Stimulated activated naive CD4-positive, alpha-beta T cell treated with Interleukin-2 at 50 U/mL for 16 hours (primary cell): ENCODE results near the gene TNS4.

ENCODE experiments used
- DNase-seq: peaks from one replicate; lab custom pipeline; 2025; lab: John Stamatoyannopoulos, UW

TNS4 gene

GRCh38 chr17:40473573-40474365 lies 27.7 kb downstream of the TNS4 start:
- DNase-seq, result no peak

GRCh38 chr17:40472733-40473452 lies 28.5 kb downstream of the TNS4 start:
- DNase-seq, result no peak

- no peak for DNase-seq
Observed at GRCh38 chr17:40471846-40472732, 29.3 kb downstream of the TNS4 start.

GRCh38 chr17:40470932-40471828 lies 30.2 kb downstream of the TNS4 start:
- DNase-seq, result no peak

- DNase-seq, result no peak
Observed at GRCh38 chr17:40469805-40470675, 31.4 kb downstream of the TNS4 start.

- no peak for DNase-seq
Observed at GRCh38 chr17:40468560-40468959, 32.9 kb downstream of the TNS4 start.

GRCh38 chr17:40467281-40467867 lies 34.0 kb downstream of the TNS4 start:
- no peak for DNase-seq

- DNase-seq, result no peak
Observed at GRCh38 chr17:40466298-40466971, 35.0 kb downstream of the TNS4 start.

- DNase-seq, result no peak
Observed at GRCh38 chr17:40464392-40464855, 37.0 kb downstream of the TNS4 start.

GRCh38 chr17:40463122-40463550 lies 38.3 kb downstream of the TNS4 start:
- no peak for DNase-seq

- no peak for DNase-seq
Observed at GRCh38 chr17:40462343-40463121, 38.9 kb downstream of the TNS4 start.

GRCh38 chr17:40461732-40462342 lies 39.6 kb downstream of the TNS4 start:
- DNase-seq, result no peak

- no peak for DNase-seq
Observed at GRCh38 chr17:40460968-40461731, 40.3 kb downstream of the TNS4 start.

GRCh38 chr17:40460604-40460967 lies 40.8 kb downstream of the TNS4 start:
- DNase-seq, result no peak

- DNase-seq, result no peak
Observed at GRCh38 chr17:40459636-40460603, 41.5 kb downstream of the TNS4 start.

- DNase-seq, result no peak
Observed at GRCh38 chr17:40458851-40459482, 42.5 kb downstream of the TNS4 start.
